GM23248 (cell line): ENCODE measurements around the gene HLCS. TPM values are rescaled to one million over a fixed set of nuclear protein-coding genes. Genes with fewer than 3 reads are reported as not detected.

ENCODE experiments used
- DNase-seq: peaks from one replicate; pipeline ENCODE4 v3.0.0-alpha.2; 2015
- H2AFZ ChIP-seq: fragments of 200-600 bp; sonication (generic); 2 replicates; pipeline ENCODE4 v1.6.1; 2016; ENCODE audit warnings: antibody characterized with exemption
- H3F3A ChIP-seq: fragments of 200-600 bp; sonication (generic); 2 replicates; pipeline ENCODE4 v1.6.1; 2016; ENCODE audit warnings: mild to moderate bottlenecking, antibody characterized with exemption, mixed run types; ENCODE audit not compliant: insufficient read depth
- H3K27ac ChIP-seq: fragments of 200-600 bp; sonication (generic); 2 replicates; pipeline ENCODE4 v1.5.1; 2016; ENCODE audit warnings: mild to moderate bottlenecking
- H3K27me3 ChIP-seq: fragments of 200-600 bp; sonication (generic); replicated peaks from 2 replicates; pipeline ENCODE4 v1.6.1; 2016; ENCODE audit warnings: mild to moderate bottlenecking; ENCODE audit not compliant: insufficient read depth
- H3K36me3 ChIP-seq: fragments of 200-600 bp; sonication (generic); 2 replicates; pipeline ENCODE4 v1.6.1; 2016; ENCODE audit warnings: low read depth, mild to moderate bottlenecking
- H3K4me1 ChIP-seq: fragments of 200-600 bp; sonication (generic); 2 replicates; pipeline ENCODE4 v1.6.1; 2016; ENCODE audit warnings: mild to moderate bottlenecking; ENCODE audit not compliant: insufficient read depth
- H3K4me2 ChIP-seq: fragments of 200-600 bp; sonication (generic); one replicate; pipeline ENCODE4 v1.6.1; 2016; ENCODE audit warnings: mild to moderate bottlenecking; ENCODE audit not compliant: unreplicated experiment
- H3K4me3 ChIP-seq: fragments of 200-600 bp; sonication (generic); 2 replicates; pipeline ENCODE4 v1.5.1; 2016; ENCODE audit warnings: mild to moderate bottlenecking
- H3K79me2 ChIP-seq: fragments of 200-600 bp; sonication (generic); 2 replicates; pipeline ENCODE4 v1.6.1; 2016; ENCODE audit warnings: mild to moderate bottlenecking; ENCODE audit not compliant: insufficient read depth
- H3K9ac ChIP-seq: fragments of 200-600 bp; sonication (generic); 2 replicates; pipeline ENCODE4 v1.6.1; 2016; ENCODE audit warnings: mild to moderate bottlenecking
- H3K9me2 ChIP-seq: fragments of 200-600 bp; sonication (generic); 2 replicates; pipeline ENCODE4 v1.6.1; 2016; ENCODE audit warnings: mixed run types, mild to moderate bottlenecking, moderate library complexity; ENCODE audit not compliant: insufficient read depth
- H3K9me3 ChIP-seq: fragments of 200-600 bp; sonication (generic); one replicate; pipeline ENCODE4 v1.6.1; 2017; ENCODE audit warnings: low read depth
- H4K20me1 ChIP-seq: fragments of 200-600 bp; sonication (generic); 2 replicates; pipeline ENCODE4 v1.6.0; 2016; ENCODE audit not compliant: insufficient read depth
- EZH2 ChIP-seq: fragments of 200-600 bp; sonication (generic); IDR thresholded peaks from 2 replicates; pipeline ENCODE4 v1.6.1; 2018; ENCODE audit warnings: antibody characterized with exemption, mild to moderate bottlenecking; ENCODE audit not compliant: insufficient read depth, poor library complexity, severe bottlenecking
- EZH2phosphoT487 ChIP-seq: fragments of 200-600 bp; sonication (generic); IDR thresholded peaks from 2 replicates; pipeline ENCODE4 v1.6.1; 2018; ENCODE audit warnings: antibody characterized with exemption, moderate library complexity, mild to moderate bottlenecking, low read depth; ENCODE audit not compliant: insufficient read depth
- WGBS, 2 experiments: methylation state at CpG; one replicate each; pipeline ENCODE4 v1.1.6; 2015 to 2017; ENCODE audit warnings: low lambda C conversion rate in 2 of 2, low coverage in 1 of 2; ENCODE audit errors: missing lambda C conversion rate in 2 of 2; 5-methylcytosine and 5-hydroxymethylcytosine counted together
- in situ Hi-C: fragments of 300-500 bp; cut with MboI; formaldehyde crosslinking; loops from 2 replicates; pipeline ENCODE4 v1.15.0; 2020
- polyA plus RNA-seq: library from polyadenylated mRNA; unstranded; fragments of >200 nt; fragmentation: Nextera tagmentation; extraction: Ambion mirVana; gene quantifications from 2 replicates; pipeline ENCODE4 v1.2.1, GENCODE V29; 2016
- total RNA-seq: library from RNA; depleted of rRNA; stranded (reverse); fragments of >200 nt; shearing (Covaris generic); gene quantifications from 2 replicates; pipeline ENCODE4 v1.2.3, GENCODE V29; 2014

Gene HLCS
- total and polyA plus RNA-seq, 2 experiments from 2014 or later = 21.4 to 42.5 TPM

DNA sequence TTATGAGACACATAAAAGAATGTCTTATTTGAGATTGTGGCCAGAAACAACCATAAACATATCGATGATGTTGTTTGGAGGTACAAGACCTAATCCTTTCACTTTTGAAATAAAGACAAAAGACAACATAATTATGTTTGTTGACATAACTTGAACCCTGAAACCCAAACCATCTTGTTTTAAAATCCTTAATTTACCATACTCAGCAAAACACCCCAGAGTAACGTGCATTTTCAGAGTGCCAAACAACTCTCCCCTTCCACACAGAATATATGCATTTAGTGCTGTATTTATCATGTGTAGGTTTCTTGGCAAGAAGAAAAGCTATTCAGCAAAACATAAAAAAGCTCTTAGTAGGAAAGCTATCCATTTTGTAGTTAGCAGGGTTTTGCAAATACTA is 250.1 kb downstream of the HLCS start:
- Histone ChIP-seq H3K4me2 (no peak overlapping the region), H3K4me3 (no peak overlapping the region), H3K36me3 (no peaks in the 10 kb centered on the region), H3K27ac (no peak overlapping the region), H3F3A (no peaks in the 10 kb centered on the region), H3K79me2 (no peaks in the 10 kb centered on the region), H3K4me1 (no peaks in the 10 kb centered on the region), H2AFZ (no peak overlapping the region), H3K9me2 (no peaks in the 10 kb centered on the region), H3K9ac (no peak overlapping the region), H3K9me3 (no peaks in the 10 kb centered on the region), H4K20me1 (no peaks in the 10 kb centered on the region), H3K27me3 (peaks cover 77% of the 10 kb centered on the region)
- no peak for DNase-seq
- TF ChIP-seq EZH2 = no peak
- TF ChIP-seq EZH2phosphoT487 = no peak
- in situ Hi-C loops = no loop called here
- 46 to 49% methylated on average over 2 of the region's 2 CpGs for WGBS, 2 experiments

DNA sequence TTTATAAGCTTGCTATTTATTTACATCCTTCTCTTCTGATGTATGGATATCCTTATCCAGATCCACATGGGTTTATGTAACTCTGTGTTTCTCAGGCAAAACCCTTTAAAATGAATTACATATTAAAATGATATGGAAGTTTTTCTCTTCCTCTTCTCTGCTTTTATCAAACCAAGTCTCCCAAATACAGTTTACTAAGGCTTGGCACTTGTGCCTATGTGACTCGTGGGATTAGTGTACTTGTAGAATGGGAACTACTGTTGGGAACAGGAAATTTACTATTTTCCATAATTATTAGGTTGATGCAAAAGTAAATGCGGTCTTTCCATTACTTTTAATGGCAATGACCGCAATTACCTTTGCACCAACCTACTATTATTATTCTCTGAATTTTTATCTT is 252.7 kb downstream of the HLCS start:
- no peaks in the 10 kb centered on the region for H3K36me3 ChIP-seq
- DNase-seq = no peak
- H2AFZ ChIP-seq = no peak overlapping the region
- H3K9me3 ChIP-seq = no peaks in the 10 kb centered on the region
- no peaks in the 10 kb centered on the region for H3F3A ChIP-seq
- H3K27ac ChIP-seq = no peak overlapping the region
- in situ Hi-C loops = no loop called here
- H3K4me3 ChIP-seq = no peak overlapping the region
- no peaks in the 10 kb centered on the region for H3K9me2 ChIP-seq
- H3K4me1 ChIP-seq = no peaks in the 10 kb centered on the region
- no peak for TF ChIP-seq EZH2phosphoT487
- no peak for TF ChIP-seq EZH2
- peaks cover 86% of the 10 kb centered on the region for H3K27me3 ChIP-seq
- 49 to 52% methylated on average over 3 of the region's 3 CpGs for WGBS, 2 experiments
- no peak overlapping the region for H3K9ac ChIP-seq
- H4K20me1 ChIP-seq = no peaks in the 10 kb centered on the region
- no peaks in the 10 kb centered on the region for H3K79me2 ChIP-seq
- H3K4me2 ChIP-seq = no peak overlapping the region

DNA sequence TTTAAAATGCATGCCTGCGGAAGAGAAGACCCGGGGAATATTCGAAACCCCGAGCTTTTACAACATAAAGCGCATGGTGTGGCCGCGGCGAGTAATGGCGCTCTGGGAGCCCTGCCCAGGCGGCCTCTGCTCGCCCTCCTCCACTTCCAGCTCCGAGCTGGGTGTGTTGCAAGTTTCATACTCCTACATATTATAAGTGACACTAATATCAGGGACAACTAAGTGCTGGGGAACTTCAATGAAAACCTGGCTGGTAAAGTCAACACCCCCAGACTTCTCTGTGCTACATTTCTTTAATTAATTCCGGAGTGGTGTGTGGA is 255.8 kb downstream of the HLCS start:
- H3K9ac ChIP-seq = no peak overlapping the region
- H3K9me3 ChIP-seq = no peaks in the 10 kb centered on the region
- TF ChIP-seq EZH2phosphoT487 (no peak), EZH2 (peak; percentile 2)
- H2AFZ ChIP-seq = no peak overlapping the region
- WGBS, 2 experiments = 14 to 18% methylated on average over 13 of the region's 13 CpGs
- H3K27ac ChIP-seq = no peak overlapping the region
- H3K4me2 ChIP-seq = no peak overlapping the region
- H3K4me3 ChIP-seq = no peak overlapping the region
- peaks cover 97% of the 10 kb centered on the region for H3K27me3 ChIP-seq
- DNase-seq = no peak
- H3F3A ChIP-seq = no peaks in the 10 kb centered on the region
- H4K20me1 ChIP-seq = no peaks in the 10 kb centered on the region
- no peaks in the 10 kb centered on the region for H3K4me1 ChIP-seq
- in situ Hi-C loops = no loop called here
- H3K36me3 ChIP-seq = no peaks in the 10 kb centered on the region
- no peaks in the 10 kb centered on the region for H3K79me2 ChIP-seq
- no peaks in the 10 kb centered on the region for H3K9me2 ChIP-seq

DNA sequence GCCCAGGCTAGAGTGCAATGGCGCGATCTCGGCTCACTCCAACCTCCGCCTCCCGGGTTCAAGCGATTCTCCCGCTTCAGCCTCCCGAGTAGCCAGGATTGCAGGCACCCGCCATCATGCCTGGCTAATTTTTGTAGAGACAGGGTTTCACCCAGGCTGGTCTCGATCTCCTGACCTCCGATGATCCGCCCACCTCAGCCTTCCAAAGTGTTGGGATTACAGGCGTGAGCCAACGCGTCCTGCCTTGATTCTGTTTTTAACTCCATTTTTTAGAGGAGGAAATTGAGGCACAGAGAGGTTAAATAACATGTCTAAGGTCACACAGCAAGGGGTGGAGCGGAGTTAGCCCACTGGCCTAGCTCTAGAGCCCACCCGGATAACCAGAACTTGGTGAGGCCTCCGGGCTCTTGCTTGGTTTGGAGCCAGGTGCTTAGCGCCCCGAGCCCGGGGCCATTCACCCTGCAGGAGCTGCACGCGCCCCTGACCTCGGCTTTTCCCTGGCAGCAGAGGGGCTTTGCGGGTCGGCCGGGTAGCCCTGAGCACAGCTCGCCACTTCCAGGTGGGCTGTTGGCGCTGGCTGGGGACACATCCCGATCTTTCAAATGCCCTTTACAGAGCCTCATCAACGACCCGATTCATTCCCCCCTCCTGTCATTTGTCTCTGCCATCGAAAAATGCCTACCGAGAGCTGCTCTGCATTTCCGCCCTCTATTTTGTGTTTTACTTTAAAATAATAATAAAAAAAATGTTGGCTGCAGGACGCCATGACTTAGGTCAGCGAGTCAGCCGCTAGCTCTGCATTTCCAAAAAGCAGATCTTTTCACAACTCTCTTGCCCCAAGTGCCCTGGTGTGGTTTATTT is 256.4 kb downstream of the HLCS start:
- Histone ChIP-seq H3K36me3 (no peaks in the 10 kb centered on the region), H3F3A (no peaks in the 10 kb centered on the region), H3K27me3 (peaks cover 97% of the 10 kb centered on the region), H3K9me2 (no peaks in the 10 kb centered on the region), H3K79me2 (no peaks in the 10 kb centered on the region), H3K4me1 (no peaks in the 10 kb centered on the region), H2AFZ (no peak overlapping the region), H3K4me2 (no peak overlapping the region), H4K20me1 (no peaks in the 10 kb centered on the region), H3K27ac (no peak overlapping the region), H3K4me3 (no peak overlapping the region), H3K9ac (no peak overlapping the region), H3K9me3 (no peaks in the 10 kb centered on the region)
- peak; percentile 92 for TF ChIP-seq EZH2
- TF ChIP-seq EZH2phosphoT487 = peak; percentile 64; the same call in 1 of the 2 replicates
- DNase-seq = no peak
- in situ Hi-C loops = no loop called here
- WGBS, 2 experiments = 12 to 17% methylated on average over 38 of the region's 38 CpGs
